ENCODE measurements around the gene SERPINC1. TPM values are rescaled to one million over a fixed set of nuclear protein-coding genes. Genes with fewer than 3 reads are reported as not detected.

Gene SERPINC1
- total and polyA plus RNA-seq, 10 of the 15 experiments (the other 5 are each of a cell fraction or from before 2014, with no cell fraction given) = 0.11 to 0.44 TPM; not detected in 8

- intact Hi-C loops (cut with micrococcal nuclease; ENCODE audit: unreplicated experiment) (no loop called here), in situ Hi-C loops (cut with MboI) (no loop called here)
- no peak for TF ChIP-seq SREBF1 (IDR thresholded peaks at IDR 0.05; ENCODE audit: low read length)
- TF ChIP-seq EP300 (IDR thresholded peaks at IDR 0.05; ENCODE audit: borderline replicate concordance in 1 of 2, control insufficient read depth in 1 of 2, low read depth in 2 of 2, low read length in 2 of 2) = no peak
- TF ChIP-seq ZZZ3 (IDR thresholded peaks at IDR 0.05; ENCODE audit: control insufficient read depth, insufficient read length, low read depth) = no peak
- no peak for TF ChIP-seq NR2C2 (IDR thresholded peaks at IDR 0.05; ENCODE audit: borderline replicate concordance, control insufficient read depth, insufficient read length, low read depth)
- TF ChIP-seq JUNB (IDR thresholded peaks at IDR 0.05) = no peak
- no peak for ATAC-seq
- Histone ChIP-seq H3K9ac (ENCODE audit: control insufficient read depth, insufficient read depth, low read length) (no peak overlapping the region), H3K27me3 (replicated peaks in 1 of 2; ENCODE audit: control insufficient read depth in 2 of 2, insufficient read depth in 2 of 2, low read length in 1 of 2) (no peaks in the 10 kb centered on the region), H3K4me2 (ENCODE audit: control insufficient read depth, insufficient read depth) (no peak overlapping the region), H2AFZ (ENCODE audit: control insufficient read depth, low read depth, low read length) (no peak overlapping the region), H3K36me3 (ENCODE audit: control insufficient read depth in 2 of 2, insufficient read depth in 2 of 2, low read length in 1 of 2) (peaks cover 0 to 36% of the 10 kb centered on the region in 2 experiments; a peak in 3 of 4 replicates), H3K9me3 (replicated peaks; ENCODE audit: control insufficient read depth, insufficient read depth, low read length) (no peaks in the 10 kb centered on the region), H3K4me1 (ENCODE audit: control insufficient read depth, insufficient read depth, low read length) (no peaks in the 10 kb centered on the region), H4K20me1 (ENCODE audit: control insufficient read depth, insufficient read depth) (no peaks in the 10 kb centered on the region), H3K79me2 (ENCODE audit: control insufficient read depth, insufficient read depth, low read length) (no peaks in the 10 kb centered on the region), H3K27ac (ENCODE audit: control insufficient read depth, insufficient read depth) (no peak overlapping the region), H3K4me3 (no peak overlapping the region)
- ChIA-PET SMC1A (ENCODE audit: uncharacterized antibody, unreplicated experiment) (no interaction called here), RAD21 (ENCODE audit: unreplicated experiment) (no interaction called here), CTCF (no interaction called here), POLR2A (no interaction called here)
- no peak for DNase-seq (ENCODE audit: low read depth, low spot score)
- BruUV-seq (replicated peaks) = no TSS peak
- no peak for FAIRE-seq
Observed at GRCh38 chr1:173954179-173954578, 37.1 kb upstream of the SERPINC1 start.

- WGBS (ENCODE audit: insufficient coverage, insufficient replicate concordance, low lambda C conversion rate, missing lambda C conversion rate) = 100% methylated on average over 4 of the region's 4 CpGs
- Histone ChIP-seq H3K9me3 (replicated peaks; ENCODE audit: control insufficient read depth, insufficient read depth, low read length) (no peaks in the 10 kb centered on the region), H3K4me2 (ENCODE audit: control insufficient read depth, insufficient read depth) (no peak overlapping the region), H3K27me3 (replicated peaks in 1 of 2; ENCODE audit: control insufficient read depth in 2 of 2, insufficient read depth in 2 of 2, low read length in 1 of 2) (no peaks in the 10 kb centered on the region), H3K27ac (ENCODE audit: control insufficient read depth, insufficient read depth) (no peak overlapping the region), H3K4me1 (ENCODE audit: control insufficient read depth, insufficient read depth, low read length) (no peaks in the 10 kb centered on the region), H4K20me1 (ENCODE audit: control insufficient read depth, insufficient read depth) (no peaks in the 10 kb centered on the region), H2AFZ (ENCODE audit: control insufficient read depth, low read depth, low read length) (no peak overlapping the region), H3K36me3 (ENCODE audit: control insufficient read depth in 2 of 2, insufficient read depth in 2 of 2, low read length in 1 of 2) (peaks cover 5 to 49% of the 10 kb centered on the region in 2 experiments), H3K9ac (ENCODE audit: control insufficient read depth, insufficient read depth, low read length) (no peak overlapping the region), H3K4me3 (no peak overlapping the region), H3K79me2 (ENCODE audit: control insufficient read depth, insufficient read depth, low read length) (no peaks in the 10 kb centered on the region)
- FAIRE-seq (no peak), ATAC-seq (no peak), DNase-seq (ENCODE audit: low read depth, low spot score) (no peak)
- intact Hi-C loops (cut with micrococcal nuclease; ENCODE audit: unreplicated experiment) = loop anchor here (10.0 kb wide), 1 partner anchor 514 kb away; no protein-coding TSS in a partner anchor
- ChIA-PET CTCF (no interaction called here), SMC1A (ENCODE audit: uncharacterized antibody, unreplicated experiment) (no interaction called here), RAD21 (ENCODE audit: unreplicated experiment) (interaction anchor here (0.8 kb wide), 1 partner anchor 465 kb away, joined by 3 read pairs; no protein-coding TSS in a partner anchor), POLR2A (no interaction called here)
- in situ Hi-C loops (cut with MboI) = no loop called here
- TF ChIP-seq IKZF1 (conservative IDR thresholded peaks at IDR 0.05) (no peak), PAX5 (IDR thresholded peaks at IDR 0.05; ENCODE audit: borderline replicate concordance, low read depth, low read length) (no peak), SMC3 (IDR thresholded peaks at IDR 0.05; ENCODE audit: borderline replicate concordance, low read length) (no peak), POU2F2 (IDR thresholded peaks at IDR 0.05; ENCODE audit: borderline replicate concordance, low read depth, low read length) (no peak), FOS (IDR thresholded peaks at IDR 0.05; ENCODE audit: borderline replicate concordance, extremely low read depth, insufficient read length) (no peak), MTA2 (IDR thresholded peaks at IDR 0.05; ENCODE audit: low read depth) (no peak)
- no TSS peak for BruUV-seq (replicated peaks)
Observed at GRCh38 chr1:173948594-173948993, 31.5 kb upstream of the SERPINC1 start.

All from GM12878 (cell line).